Natural killer cell treated with Interleukin-12 subunit alpha and Interleukin-12 subunit beta and Interleukin-15 and Interleukin-18, amount 100 ng/mL, for 72 hours (primary cell): ENCODE measurements around the gene IGFBPL1. TPM values are rescaled to one million over a fixed set of nuclear protein-coding genes. Genes with fewer than 3 reads are reported as not detected.
"Not testable (repeated sequence)": the region's sequence is repeated elsewhere in the genome, so short reads cannot be mapped to it uniquely, and the experiment has no call there.

Source experiments
- ATAC-seq, 2 donors: fragments of 150-1000 bp; cut with Tn5 transposase in 1 of 2; sonication (Bioruptor Pico), chemical (Tn5 transposase) in 1 of 2; 2 replicates each; pipeline ENCODE4 v1.10.0; 2021
- DNase-seq: peaks from one replicate; pipeline ENCODE4 v3.0.0; 2022; ENCODE audit warnings: low spot score
- H3K27ac Mint-ChIP-seq, 2 donors: 1 replicate in 1 of 2; 2 replicates in 1 of 2; pipeline ENCODE4 v1.8.0; 2022; ENCODE audit warnings: mixed read lengths in 2 of 2, mild to moderate bottlenecking in 1 of 2, moderate library complexity in 1 of 2
- H3K27me3 Mint-ChIP-seq, 2 donors: 1 replicate in 1 of 2; 2 replicates in 1 of 2; pipeline ENCODE4 v1.8.0; 2022; ENCODE audit warnings: mixed read lengths in 2 of 2
- H3K36me3 Mint-ChIP-seq: one replicate; pipeline ENCODE4 v1.8.0; 2022; ENCODE audit warnings: mixed read lengths
- H3K4me1 Mint-ChIP-seq, 2 donors: 1 replicate in 1 of 2; 2 replicates in 1 of 2; pipeline ENCODE4 v1.8.0; 2022; ENCODE audit warnings: low read depth in 2 of 2, mixed read lengths in 2 of 2, mild to moderate bottlenecking in 1 of 2
- H3K4me3 Mint-ChIP-seq: one replicate; pipeline ENCODE4 v1.8.0; 2022; ENCODE audit warnings: mixed read lengths
- H3K9me3 Mint-ChIP-seq: 2 replicates; pipeline ENCODE4 v1.8.0; 2022; ENCODE audit warnings: mixed read lengths
- total RNA-seq, 2 donors: library from RNA; stranded (reverse); gene quantifications; one replicate each; pipeline ENCODE4 v1.2.3, GENCODE V29; 2022

The IGFBPL1 gene
- total RNA-seq, result not detected

- H3K4me3 Mint-ChIP-seq, result peak within 1 kb of the TSS; percentile 40
- H3K27me3 Mint-ChIP-seq, result peaks cover 30 to 59% of the 10 kb centered on the region in 2 donors
- H3K27ac Mint-ChIP-seq, result no peak within 1 kb of the TSS
- ATAC-seq (peak; percentile 52 to 54), DNase-seq (no peak)
- no peaks in the 10 kb centered on the region for H3K36me3 Mint-ChIP-seq
- no peaks in the 10 kb centered on the region for H3K9me3 Mint-ChIP-seq
- no peaks in the 10 kb centered on the region for H3K4me1 Mint-ChIP-seq
These were observed at the start of gene IGFBPL1 for GRCh38 chr9:38423973-38424843. IGFBPL1 (minus strand) TSS chr9:38424454; CDS start chr9:38424424, 30 bp downstream.

- peaks cover 17 to 26% of the 10 kb centered on the region in 2 donors for H3K27me3 Mint-ChIP-seq
- H3K27ac Mint-ChIP-seq, H3K36me3 Mint-ChIP-seq, H3K4me3 Mint-ChIP-seq, H3K9me3 Mint-ChIP-seq, H3K4me1 Mint-ChIP-seq, ATAC-seq, DNase-seq: not testable (repeated sequence)
These were observed 48.5 kb upstream of the IGFBPL1 start for GRCh38 chr9:38472583-38473249.

GRCh38 chr9:38467404-38467803 is 43.1 kb upstream of the IGFBPL1 start:
- DNase-seq (no peak), ATAC-seq (no peak)
- Mint-ChIP-seq H3K27ac (no peak overlapping the region), H3K36me3 (no peaks in the 10 kb centered on the region), H3K4me1 (no peaks in the 10 kb centered on the region), H3K4me3 (no peak overlapping the region), H3K9me3 (peaks cover 2% of the 10 kb centered on the region), H3K27me3 (peaks cover 23 to 31% of the 10 kb centered on the region in 2 donors)

GRCh38 chr9:38453835-38454234 is 29.6 kb upstream of the IGFBPL1 start:
- peaks cover 0 to 2% of the 10 kb centered on the region in 2 donors for H3K4me1 Mint-ChIP-seq
- H3K27me3 Mint-ChIP-seq, result peaks cover 26% of the 10 kb centered on the region in 2 donors
- H3K36me3 Mint-ChIP-seq, result peaks cover 21% of the 10 kb centered on the region
- ATAC-seq (no peak), DNase-seq (no peak)
- no peak overlapping the region for H3K27ac Mint-ChIP-seq
- no peak overlapping the region for H3K4me3 Mint-ChIP-seq
- H3K9me3 Mint-ChIP-seq, result peaks cover 14% of the 10 kb centered on the region

- peaks cover 14% of the 10 kb centered on the region for H3K9me3 Mint-ChIP-seq
- H3K4me1 Mint-ChIP-seq, result peaks cover 0 to 2% of the 10 kb centered on the region in 2 donors
- H3K36me3 Mint-ChIP-seq, result peaks cover 21% of the 10 kb centered on the region
- H3K27ac Mint-ChIP-seq, result no peak overlapping the region
- no peak overlapping the region for H3K4me3 Mint-ChIP-seq
- H3K27me3 Mint-ChIP-seq, result peaks cover 37 to 53% of the 10 kb centered on the region in 2 donors
- DNase-seq, result no peak
- no peak for ATAC-seq
These were observed 26.9 kb upstream of the IGFBPL1 start for GRCh38 chr9:38451162-38451561.

GRCh38 chr9:38447703-38448102 is 23.4 kb upstream of the IGFBPL1 start:
- H3K27me3 Mint-ChIP-seq, result peaks cover 31 to 64% of the 10 kb centered on the region in 2 donors
- ATAC-seq (no peak), DNase-seq (no peak)
- peaks cover 14% of the 10 kb centered on the region for H3K9me3 Mint-ChIP-seq
- no peaks in the 10 kb centered on the region for H3K4me1 Mint-ChIP-seq
- no peak overlapping the region for H3K27ac Mint-ChIP-seq
- peaks cover 21% of the 10 kb centered on the region for H3K36me3 Mint-ChIP-seq
- no peak overlapping the region for H3K4me3 Mint-ChIP-seq

GRCh38 chr9:38445154-38446043 is 21.1 kb upstream of the IGFBPL1 start:
- no peak overlapping the region for H3K27ac Mint-ChIP-seq
- DNase-seq, result no peak
- H3K27me3 Mint-ChIP-seq, result peaks cover 26 to 50% of the 10 kb centered on the region in 2 donors
- peak in 1 of 2 donors; percentile 28 for ATAC-seq
- no peaks in the 10 kb centered on the region for H3K4me1 Mint-ChIP-seq
- peaks cover 4% of the 10 kb centered on the region for H3K36me3 Mint-ChIP-seq
- H3K9me3 Mint-ChIP-seq, result no peaks in the 10 kb centered on the region
- no peak overlapping the region for H3K4me3 Mint-ChIP-seq

GRCh38 chr9:38443597-38443996 is 19.3 kb upstream of the IGFBPL1 start:
- no peaks in the 10 kb centered on the region for H3K36me3 Mint-ChIP-seq
- no peak overlapping the region for H3K4me3 Mint-ChIP-seq
- DNase-seq (no peak), ATAC-seq (no peak)
- no peak overlapping the region for H3K27ac Mint-ChIP-seq
- H3K9me3 Mint-ChIP-seq, result no peaks in the 10 kb centered on the region
- H3K27me3 Mint-ChIP-seq, result peaks cover 25 to 41% of the 10 kb centered on the region in 2 donors
- no peaks in the 10 kb centered on the region for H3K4me1 Mint-ChIP-seq

GRCh38 chr9:38443181-38443580 is 18.9 kb upstream of the IGFBPL1 start:
- H3K27ac Mint-ChIP-seq, result no peak overlapping the region
- H3K4me3 Mint-ChIP-seq, result no peak overlapping the region
- no peak for ATAC-seq
- H3K9me3 Mint-ChIP-seq, result no peaks in the 10 kb centered on the region
- no peaks in the 10 kb centered on the region for H3K36me3 Mint-ChIP-seq
- H3K4me1 Mint-ChIP-seq, result no peaks in the 10 kb centered on the region
- no peak for DNase-seq
- peaks cover 24 to 39% of the 10 kb centered on the region in 2 donors for H3K27me3 Mint-ChIP-seq

GRCh38 chr9:38442473-38443096 is 18.3 kb upstream of the IGFBPL1 start:
- Mint-ChIP-seq H3K27me3 (peaks cover 26 to 37% of the 10 kb centered on the region in 2 donors), H3K4me3 (no peak overlapping the region), H3K27ac (no peak overlapping the region), H3K4me1 (no peaks in the 10 kb centered on the region), H3K36me3 (no peaks in the 10 kb centered on the region), H3K9me3 (no peaks in the 10 kb centered on the region)
- ATAC-seq, result peak; percentile 22 to 53
- DNase-seq, result no peak

GRCh38 chr9:38441347-38442085 is 17.3 kb upstream of the IGFBPL1 start:
- no peak overlapping the region for H3K27ac Mint-ChIP-seq
- DNase-seq (no peak), ATAC-seq (no peak)
- no peaks in the 10 kb centered on the region for H3K9me3 Mint-ChIP-seq
- no peaks in the 10 kb centered on the region for H3K36me3 Mint-ChIP-seq
- H3K27me3 Mint-ChIP-seq, result peaks cover 23 to 27% of the 10 kb centered on the region in 2 donors
- H3K4me3 Mint-ChIP-seq, result no peak overlapping the region
- H3K4me1 Mint-ChIP-seq, result peaks cover 0 to 3% of the 10 kb centered on the region in 2 donors

- Mint-ChIP-seq H3K36me3 (no peaks in the 10 kb centered on the region), H3K27me3 (peaks cover 16 to 19% of the 10 kb centered on the region in 2 donors), H3K4me3 (no peak overlapping the region), H3K9me3 (no peaks in the 10 kb centered on the region), H3K27ac (no peak overlapping the region), H3K4me1 (peaks cover 0 to 3% of the 10 kb centered on the region in 2 donors)
- DNase-seq, result no peak
- ATAC-seq, result no peak
These were observed 16.3 kb upstream of the IGFBPL1 start for GRCh38 chr9:38440516-38440915.
